SK-N-SH (cell line): ENCODE measurements around the gene LIX1L.

Experiments
- CTCF ChIP-seq: fragments of 200-600 bp; sonication (generic); IDR thresholded peaks from 2 replicates; pipeline ENCODE4 v1.6.1; 2017; ENCODE audit warnings: antibody characterized with exemption, mild to moderate bottlenecking, moderate library complexity
- MAX ChIP-seq: IDR thresholded peaks from 2 replicates; pipeline ENCODE4 v1.4.0; 2012; ENCODE audit warnings: low read depth
- MXI1 ChIP-seq: IDR thresholded peaks from 2 replicates; pipeline ENCODE4 v1.6.1; 2012; ENCODE audit warnings: mild to moderate bottlenecking, low read depth, low read length, improper control_type of control experiment
- RFX5 ChIP-seq: IDR thresholded peaks from 2 replicates; pipeline ENCODE4 v1.6.1; 2012; ENCODE audit warnings: mild to moderate bottlenecking, improper control_type of control experiment, low read length
- SIN3A ChIP-seq: IDR thresholded peaks from 2 replicates; pipeline ENCODE4 v1.6.1; 2012; ENCODE audit warnings: low read depth, mild to moderate bottlenecking, low read length, moderate library complexity, borderline replicate concordance
- TAF1 ChIP-seq: IDR thresholded peaks from 2 replicates; pipeline ENCODE4 v1.6.1; 2012; ENCODE audit warnings: low read depth, mild to moderate bottlenecking, low read length, moderate library complexity, borderline replicate concordance
- TF ChIP-seq, protein P1 (sequence below): IDR thresholded peaks from 2 replicates; pipeline ENCODE4 v1.6.1; 2012; ENCODE audit warnings: mild to moderate bottlenecking, low read depth, low read length, moderate library complexity

DNA sequence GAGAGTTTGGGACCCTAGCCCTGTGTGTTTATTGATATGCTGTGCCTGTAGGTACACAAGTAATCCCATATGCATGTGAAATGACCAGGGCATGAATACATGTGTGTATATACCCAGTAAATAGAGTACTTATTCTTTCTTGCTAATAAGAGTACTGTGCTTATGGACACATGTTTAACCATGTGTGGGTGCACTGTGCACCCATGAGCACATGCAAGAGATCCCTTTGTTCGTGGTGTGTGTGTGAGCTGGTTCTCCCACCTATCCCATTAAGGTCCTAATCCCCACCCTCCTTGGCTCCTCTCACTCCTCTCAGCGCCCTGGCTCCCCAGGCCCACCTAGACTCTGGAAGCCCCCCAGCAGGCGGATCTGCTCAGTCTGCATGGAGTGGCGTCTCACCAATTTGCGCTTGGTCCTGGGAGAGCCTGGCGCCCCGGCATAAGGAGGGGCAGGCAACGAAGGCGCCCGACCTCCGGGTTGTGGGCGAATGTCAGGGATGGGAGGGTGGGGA, 2.2 kb upstream of the LIX1L start:
- TF ChIP-seq MXI1 (no peak), CTCF (no peak), SIN3A (no peak), MAX (no peak), RFX5 (no peak), TAF1 (no peak)
- TF ChIP-seq, protein P1, sequence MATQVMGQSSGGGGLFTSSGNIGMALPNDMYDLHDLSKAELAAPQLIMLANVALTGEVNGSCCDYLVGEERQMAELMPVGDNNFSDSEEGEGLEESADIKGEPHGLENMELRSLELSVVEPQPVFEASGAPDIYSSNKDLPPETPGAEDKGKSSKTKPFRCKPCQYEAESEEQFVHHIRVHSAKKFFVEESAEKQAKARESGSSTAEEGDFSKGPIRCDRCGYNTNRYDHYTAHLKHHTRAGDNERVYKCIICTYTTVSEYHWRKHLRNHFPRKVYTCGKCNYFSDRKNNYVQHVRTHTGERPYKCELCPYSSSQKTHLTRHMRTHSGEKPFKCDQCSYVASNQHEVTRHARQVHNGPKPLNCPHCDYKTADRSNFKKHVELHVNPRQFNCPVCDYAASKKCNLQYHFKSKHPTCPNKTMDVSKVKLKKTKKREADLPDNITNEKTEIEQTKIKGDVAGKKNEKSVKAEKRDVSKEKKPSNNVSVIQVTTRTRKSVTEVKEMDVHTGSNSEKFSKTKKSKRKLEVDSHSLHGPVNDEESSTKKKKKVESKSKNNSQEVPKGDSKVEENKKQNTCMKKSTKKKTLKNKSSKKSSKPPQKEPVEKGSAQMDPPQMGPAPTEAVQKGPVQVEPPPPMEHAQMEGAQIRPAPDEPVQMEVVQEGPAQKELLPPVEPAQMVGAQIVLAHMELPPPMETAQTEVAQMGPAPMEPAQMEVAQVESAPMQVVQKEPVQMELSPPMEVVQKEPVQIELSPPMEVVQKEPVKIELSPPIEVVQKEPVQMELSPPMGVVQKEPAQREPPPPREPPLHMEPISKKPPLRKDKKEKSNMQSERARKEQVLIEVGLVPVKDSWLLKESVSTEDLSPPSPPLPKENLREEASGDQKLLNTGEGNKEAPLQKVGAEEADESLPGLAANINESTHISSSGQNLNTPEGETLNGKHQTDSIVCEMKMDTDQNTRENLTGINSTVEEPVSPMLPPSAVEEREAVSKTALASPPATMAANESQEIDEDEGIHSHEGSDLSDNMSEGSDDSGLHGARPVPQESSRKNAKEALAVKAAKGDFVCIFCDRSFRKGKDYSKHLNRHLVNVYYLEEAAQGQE = no peak
